GM21723 (cell line): ENCODE data around the gene CCDC8.
"Not testable (repeated sequence)": the region's sequence is repeated elsewhere in the genome, so short reads cannot be mapped to it uniquely, and the experiment has no call there.

Experiments used
- ATAC-seq: cut with Tn5 transposase; IDR thresholded peaks from one replicate; pipeline ENCODE4 v1.9.1; 2021; ENCODE audit warnings: mild to moderate bottlenecking, moderate library complexity; ENCODE audit not compliant: unreplicated experiment

The CCDC8 gene

DNA sequence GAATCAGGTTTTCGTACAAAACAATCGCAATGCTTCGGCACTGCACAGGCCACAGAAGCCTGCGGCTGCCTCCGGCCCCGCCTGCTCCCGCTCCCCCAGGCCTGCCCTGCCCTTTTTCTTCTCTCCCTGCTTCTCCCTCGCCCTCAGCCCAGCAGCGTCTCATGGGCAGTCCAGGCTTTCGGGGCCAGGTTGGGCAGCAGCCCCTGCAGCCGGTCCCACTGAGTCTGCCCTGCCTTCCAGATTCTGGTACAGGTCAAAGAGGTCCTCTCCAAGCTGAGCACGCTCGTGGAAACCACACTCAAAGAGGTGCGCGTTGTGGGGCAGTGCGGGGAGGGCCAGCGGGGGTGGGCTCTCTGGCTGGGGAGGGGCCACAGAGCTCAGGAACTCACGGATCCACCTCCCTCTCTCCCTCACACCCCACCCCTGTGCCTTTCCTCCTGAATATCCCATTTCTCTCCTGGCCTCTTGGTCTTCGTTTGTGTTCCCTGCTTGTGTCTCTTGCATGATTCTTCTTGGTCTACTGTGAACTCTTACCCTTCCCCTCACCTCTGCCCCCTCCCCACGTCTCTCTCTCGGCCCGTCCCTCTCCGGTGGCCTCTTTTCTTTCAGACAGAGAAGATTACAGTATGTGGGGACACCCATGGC lies 30.1 kb downstream of the CCDC8 start:
- no peak for ATAC-seq

DNA sequence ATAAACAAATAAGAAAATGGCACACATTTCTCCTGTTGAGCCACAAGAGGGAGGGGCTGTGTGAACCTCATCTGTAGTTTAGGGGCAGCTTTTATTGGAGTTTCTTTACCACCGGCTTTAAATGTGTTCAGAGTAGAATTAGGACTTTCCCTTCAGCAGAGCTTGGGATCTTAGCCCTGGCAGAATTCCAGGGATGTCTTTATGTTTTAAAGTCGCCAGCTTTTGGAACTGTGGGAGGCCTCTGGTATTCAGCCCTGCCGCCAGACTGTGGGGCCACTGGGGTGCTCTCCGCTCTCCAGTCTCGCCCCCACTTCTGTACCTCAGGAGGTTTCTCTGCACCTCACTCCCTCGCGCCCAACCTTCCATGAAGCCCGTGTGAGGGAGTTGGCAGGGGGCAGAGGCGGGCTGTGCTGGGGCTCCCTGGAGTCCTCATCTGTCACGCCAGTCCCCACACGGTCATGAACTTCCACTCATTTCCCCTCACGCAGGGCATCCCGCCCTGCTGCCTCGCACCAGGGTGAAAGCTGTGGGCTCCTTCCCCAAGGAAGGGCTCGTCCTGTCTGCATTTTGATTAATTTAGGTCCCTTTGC lies 31.5 kb downstream of the CCDC8 start:
- ATAC-seq = no peak

DNA sequence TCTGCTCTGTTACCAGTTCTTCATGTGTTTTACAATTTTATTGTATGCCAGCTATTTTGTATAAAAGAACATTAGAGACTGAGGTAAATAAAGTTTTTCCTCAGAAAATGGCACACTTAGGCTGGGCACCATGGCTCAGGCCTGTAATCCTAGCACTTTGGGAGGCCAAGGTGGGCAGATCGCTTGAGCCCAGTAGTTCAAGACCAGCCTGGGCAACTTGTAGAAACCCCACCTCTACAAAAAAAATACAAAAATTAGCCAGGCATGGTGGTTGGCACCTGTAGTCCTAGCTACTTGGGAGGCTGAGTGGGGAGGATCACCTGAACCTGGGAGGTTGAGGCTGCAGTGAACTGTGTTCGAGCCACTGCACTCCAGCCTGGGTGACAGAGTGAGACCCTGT lies 32.0 kb downstream of the CCDC8 start:
- no peak for ATAC-seq

GRCh38 chr19:46380690-46381089 lies 32.7 kb downstream of the CCDC8 start:
- ATAC-seq = no peak

GRCh38 chr19:46378268-46378667 lies 35.1 kb downstream of the CCDC8 start:
- ATAC-seq = no peak

DNA sequence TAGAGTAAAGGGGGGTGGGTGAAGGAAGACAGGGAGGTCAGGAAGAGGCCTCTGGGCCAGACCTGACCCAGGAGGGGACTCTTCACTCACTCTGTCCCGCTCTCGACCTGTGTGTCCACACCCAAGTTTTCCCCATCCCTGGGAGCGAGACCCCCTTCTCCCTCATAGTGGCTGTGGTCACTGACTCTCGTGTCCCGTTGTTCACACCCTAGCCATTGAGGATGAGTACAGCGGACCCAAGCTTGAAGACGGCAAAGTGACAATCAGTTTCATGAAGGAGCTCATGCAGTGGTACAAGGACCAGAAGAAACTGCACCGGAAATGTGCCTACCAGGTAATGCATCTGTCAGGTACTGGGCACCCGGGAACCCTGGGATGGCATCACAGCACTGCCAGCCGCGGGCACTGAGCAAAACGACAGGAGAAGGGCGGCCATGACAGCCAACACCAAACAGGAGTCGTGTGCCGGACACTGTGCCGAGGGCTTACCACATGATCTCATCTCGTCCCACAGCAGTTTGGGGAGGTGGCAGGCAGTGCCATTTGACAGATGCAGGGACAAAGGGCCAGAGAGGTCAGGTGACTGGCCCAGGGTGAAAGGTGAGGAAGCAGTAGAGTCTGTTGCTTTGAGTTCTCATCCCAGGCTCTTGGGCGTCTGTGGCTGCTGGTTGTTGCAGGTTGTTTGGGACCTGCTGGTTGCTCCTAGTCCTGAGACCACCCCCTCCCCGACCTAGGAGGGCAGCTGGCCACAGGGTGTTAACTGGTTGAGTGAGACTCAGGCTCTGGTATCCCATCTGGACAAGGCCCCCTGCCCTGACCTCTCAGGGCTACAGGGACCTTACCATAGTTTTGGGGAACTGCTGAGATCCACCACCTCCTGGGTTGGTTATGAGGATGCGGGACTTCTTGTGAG lies 36.9 kb downstream of the CCDC8 start:
- no peak for ATAC-seq

DNA sequence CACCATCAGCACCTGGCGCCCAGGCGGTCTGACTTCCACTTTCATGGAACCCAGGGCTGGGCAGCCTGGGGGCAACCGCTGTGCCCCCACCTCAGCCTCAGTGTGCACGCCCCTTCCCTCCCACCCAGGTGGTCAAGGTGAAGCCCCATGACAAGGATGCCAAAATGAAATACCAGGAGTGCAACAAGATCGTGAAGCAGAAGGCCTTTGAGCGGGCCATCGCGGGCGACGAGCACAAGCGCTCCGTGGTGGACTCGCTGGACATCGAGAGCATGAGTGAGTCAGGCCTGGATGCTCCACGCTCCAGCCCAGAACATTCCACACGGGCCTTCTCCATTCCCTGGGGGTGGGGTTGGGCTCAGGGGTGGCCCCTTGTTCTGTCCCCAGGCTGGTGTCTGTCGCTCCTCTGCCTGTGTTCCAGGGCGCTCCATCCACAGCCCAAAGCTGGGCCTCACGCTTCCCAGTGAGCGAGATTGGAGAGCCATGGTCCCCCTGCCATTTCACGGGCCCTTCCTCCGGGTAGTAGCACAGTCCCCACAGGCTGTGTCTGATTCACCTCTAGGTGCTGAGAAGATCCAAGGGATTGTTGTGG lies 37.8 kb downstream of the CCDC8 start:
- ATAC-seq = not testable (repeated sequence)

- ATAC-seq = no peak
These were observed 38.6 kb downstream of the CCDC8 start for GRCh38 chr19:46374536-46375475.

DNA sequence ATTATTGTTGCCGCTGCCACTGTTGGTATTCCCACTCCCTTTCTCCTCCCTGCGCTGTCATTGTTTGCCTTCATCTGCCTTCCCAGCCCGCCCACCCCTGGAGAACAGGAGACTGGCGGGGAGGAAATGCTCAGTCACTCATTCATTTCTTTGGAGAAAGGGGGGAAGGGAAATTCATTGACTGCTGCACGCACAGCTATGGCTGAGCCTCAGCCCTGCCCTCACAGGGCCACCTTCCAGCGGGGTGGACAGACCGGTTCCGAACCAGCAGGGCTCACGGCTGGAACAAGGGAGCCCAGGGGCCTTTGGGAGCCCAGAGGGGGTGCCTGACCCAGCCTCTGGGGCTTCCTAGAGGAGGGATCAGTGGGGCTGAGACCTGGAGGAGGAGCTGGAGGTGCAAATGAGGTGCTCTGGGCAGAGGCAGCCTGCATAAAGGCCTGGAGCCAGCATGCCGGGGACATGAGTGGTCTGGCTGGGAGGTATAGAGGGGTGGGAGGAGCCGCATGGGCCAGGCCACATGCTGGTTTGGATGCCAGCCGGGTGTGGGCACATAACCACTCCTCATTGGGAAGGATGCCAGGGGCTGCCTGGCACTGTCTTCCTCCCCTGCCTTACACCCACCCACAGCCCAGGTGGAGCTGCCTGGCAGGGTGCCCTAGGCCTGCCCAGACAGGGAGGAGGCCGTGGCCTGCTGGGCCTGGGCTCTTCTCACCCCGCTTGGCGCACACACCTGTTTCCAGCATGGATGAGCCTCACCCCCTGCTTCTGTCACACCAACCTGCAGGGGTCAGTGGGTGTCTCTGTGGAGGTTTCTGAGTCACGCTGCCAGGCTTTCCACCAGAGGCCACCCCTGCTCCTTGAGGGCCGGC lies 39.6 kb downstream of the CCDC8 start:
- no peak for ATAC-seq

DNA sequence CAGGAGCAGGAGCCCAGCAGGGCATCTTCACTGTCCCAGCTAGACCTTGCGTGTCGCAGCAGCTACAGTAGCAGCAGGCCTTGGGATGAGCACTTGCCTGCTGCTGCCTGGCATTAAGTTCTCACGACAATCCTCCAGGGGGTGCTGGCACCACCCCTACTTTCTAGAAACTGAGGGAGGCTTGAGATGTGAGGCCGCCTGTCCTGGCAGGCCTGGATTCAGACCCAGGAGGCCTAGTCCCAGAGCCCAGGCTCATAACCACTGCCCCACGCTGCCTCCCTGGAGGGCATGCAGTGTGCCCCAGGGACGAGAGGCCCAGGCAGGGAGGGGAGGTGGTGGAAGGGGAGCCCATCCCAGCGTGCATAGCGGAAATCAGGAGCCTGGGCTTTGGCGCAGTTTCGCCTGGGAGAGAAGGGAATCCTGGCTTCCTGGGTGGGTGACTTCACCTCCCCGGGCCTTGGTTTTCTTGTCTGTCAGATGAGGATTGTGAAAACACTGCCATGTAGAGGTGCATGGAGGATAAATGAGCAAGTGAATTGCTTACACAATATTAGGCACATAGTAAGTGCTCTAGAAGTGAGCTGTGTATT lies 40.4 kb downstream of the CCDC8 start:
- ATAC-seq = no peak

DNA sequence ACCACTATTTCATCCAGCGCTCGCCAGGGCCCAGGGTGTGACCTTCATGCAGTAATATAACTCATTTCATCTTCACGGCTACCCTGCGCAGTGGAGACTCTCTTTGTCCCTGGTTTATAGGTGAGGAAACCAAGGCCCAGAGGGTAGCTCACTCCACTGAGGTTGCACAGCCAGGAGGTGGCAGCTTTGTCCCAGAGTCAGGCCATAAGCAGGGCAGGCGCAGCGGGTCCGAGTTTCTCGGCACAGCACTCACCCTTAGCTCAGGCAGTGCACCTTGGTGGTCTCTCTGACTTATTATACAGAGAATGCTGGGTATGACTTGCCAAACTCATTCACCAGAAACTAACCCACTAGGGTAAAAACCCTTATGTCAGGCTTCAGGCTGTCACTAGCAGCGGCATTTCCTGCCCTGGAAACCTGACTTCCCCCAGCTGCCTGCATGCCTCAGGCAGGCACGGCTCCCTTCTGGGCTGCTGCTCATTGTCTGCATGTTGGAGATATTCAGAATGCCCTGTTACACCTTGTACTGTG lies 41.9 kb downstream of the CCDC8 start:
- no peak for ATAC-seq

- no peak for ATAC-seq
These were observed 43.5 kb downstream of the CCDC8 start for GRCh38 chr19:46369817-46370216.

DNA sequence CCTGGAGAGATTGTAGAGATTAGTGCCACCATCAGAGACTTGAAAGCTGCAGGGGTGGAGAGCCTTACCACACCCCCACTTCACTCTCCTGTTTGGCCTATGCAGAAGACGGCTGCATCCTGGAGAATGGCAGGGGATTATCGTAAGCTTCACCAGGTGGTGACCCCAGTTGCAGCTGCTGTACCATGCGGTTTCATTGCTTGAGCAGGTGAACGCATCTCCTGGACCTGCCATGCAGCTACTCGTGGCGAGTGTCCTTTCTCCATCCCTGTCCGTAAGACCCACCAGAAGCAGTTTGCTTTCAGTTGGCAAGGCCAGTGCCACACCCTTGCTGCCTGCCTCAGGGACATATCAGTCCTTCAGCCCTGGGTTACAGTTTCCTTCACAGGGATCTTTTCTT lies 45.2 kb downstream of the CCDC8 start:
- no peak for ATAC-seq

- no peak for ATAC-seq
These were observed 45.9 kb downstream of the CCDC8 start for GRCh38 chr19:46367426-46367825.

DNA sequence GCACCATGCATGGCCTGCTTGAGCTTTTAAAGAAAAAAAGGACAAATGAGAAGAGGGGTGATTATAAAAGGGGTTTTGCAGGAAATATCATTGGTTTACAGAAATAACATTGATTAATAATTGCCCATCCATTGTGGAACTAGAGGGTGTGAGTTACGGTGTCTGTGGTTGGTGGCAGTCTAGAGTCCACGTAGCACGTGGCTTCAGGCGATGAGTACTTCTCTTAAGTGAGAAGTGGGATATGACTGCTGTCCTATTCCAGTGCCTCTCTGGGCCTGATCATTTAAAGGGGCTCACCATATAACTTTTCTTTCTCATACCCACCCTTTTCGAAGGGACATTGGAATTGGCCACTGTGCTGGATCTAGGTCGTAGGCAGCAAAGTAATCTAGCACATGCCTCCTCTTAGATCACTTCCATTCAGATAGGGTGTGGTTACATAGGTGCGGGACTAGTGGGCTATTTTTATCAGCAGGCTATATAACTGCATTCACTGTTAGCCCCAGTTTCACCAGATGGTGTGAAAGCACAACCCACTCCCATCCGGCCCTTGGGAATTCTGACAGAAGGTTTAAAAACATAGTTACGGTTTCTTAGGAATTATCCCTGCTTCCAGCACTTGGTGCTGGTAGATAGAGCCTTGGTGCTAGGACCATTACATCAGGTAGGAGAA lies 46.6 kb downstream of the CCDC8 start:
- ATAC-seq = no peak

- ATAC-seq = no peak
These were observed 47.8 kb downstream of the CCDC8 start for GRCh38 chr19:46365561-46365960.

DNA sequence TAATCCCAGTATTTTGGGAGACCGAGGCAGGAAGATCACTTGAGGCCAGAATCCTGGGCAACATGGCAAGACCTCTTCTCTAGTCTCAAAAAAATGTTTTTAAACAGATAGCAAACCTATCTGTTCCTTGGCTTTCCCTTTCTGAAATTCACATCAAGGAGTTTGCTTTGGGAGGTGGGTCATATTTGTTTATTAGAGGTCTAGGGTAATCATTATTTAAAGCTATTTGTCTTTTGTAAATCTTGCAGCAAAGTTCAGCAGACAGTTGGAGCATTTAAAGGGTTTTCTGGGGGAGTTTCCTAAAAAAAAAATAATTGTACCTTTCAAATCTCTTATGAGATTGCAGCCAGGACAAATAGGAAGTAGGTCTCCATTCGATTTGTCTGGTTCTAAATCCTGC lies 49.0 kb downstream of the CCDC8 start:
- ATAC-seq = no peak

DNA sequence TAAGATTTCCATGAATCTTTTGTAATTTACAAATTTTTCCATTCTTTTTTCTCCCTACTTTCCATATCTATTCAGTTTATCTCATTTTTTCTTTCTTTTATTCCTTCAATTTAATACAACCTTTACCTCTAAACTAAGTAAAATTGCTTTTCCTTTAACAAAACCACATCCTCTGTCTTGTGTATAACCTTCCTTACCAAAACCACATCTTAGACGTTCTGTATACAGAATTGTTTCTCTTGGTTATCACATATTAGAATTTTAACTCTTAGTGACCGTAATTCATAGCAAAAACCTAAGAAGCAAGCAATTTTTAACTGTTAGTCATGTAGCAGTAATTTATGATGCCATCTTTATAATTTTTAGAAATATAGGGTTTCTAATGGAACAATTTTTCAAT lies 51.4 kb downstream of the CCDC8 start:
- no peak for ATAC-seq
